A673 (cell line): ENCODE measurements around the gene SPAG16. TPM values are rescaled to one million over a fixed set of nuclear protein-coding genes. Genes with fewer than 3 reads are reported as not detected.

Source experiments
- BruUV-seq: library from RNA; stranded (reverse); fragments of 400-500 nt; replicated peaks from 2 replicates; lab custom pipeline; 2021; lab: Mats Ljungman, UMichigan
- CTCF ChIA-PET: fragments of 300-600 bp; sonication (Branson Sonifier 250); formaldehyde crosslinking; loops from one replicate; lab custom pipeline; 2022; ENCODE audit warnings: antibody characterized with exemption; lab: Charles Lee
- POLR2A ChIA-PET: fragments of 300-600 bp; sonication (Branson Sonifier 250); formaldehyde crosslinking; loops from one replicate; lab custom pipeline; 2022; ENCODE audit warnings: antibody characterized with exemption; ENCODE audit not compliant: low non-redundant PET; lab: Charles Lee
- DNase-seq: peaks from one replicate; pipeline ENCODE4 v3.0.0-alpha.2; 2015; ENCODE audit warnings: low spot score
- H3K27ac ChIP-seq: fragments of 200-600 bp; sonication (generic); 2 replicates; pipeline ENCODE4 v1.5.1; 2016; ENCODE audit warnings: mixed run types, low read depth, mild to moderate bottlenecking, mixed read lengths, antibody characterized with exemption, low read length; ENCODE audit not compliant: poor library complexity, severe bottlenecking
- H3K27me3 ChIP-seq: fragments of 200-600 bp; sonication (generic); replicated peaks from 2 replicates; pipeline ENCODE4 v1.6.1; 2017; ENCODE audit warnings: mixed run types, low read depth, mild to moderate bottlenecking, mixed read lengths, antibody characterized with exemption, low read length; ENCODE audit not compliant: insufficient read depth, poor library complexity
- H3K36me3 ChIP-seq: fragments of 200-600 bp; sonication (generic); 2 replicates; pipeline ENCODE4 v1.6.1; 2016; ENCODE audit warnings: mixed run types, mild to moderate bottlenecking, mixed read lengths, antibody characterized with exemption, low read length; ENCODE audit not compliant: insufficient read depth, poor library complexity, severe bottlenecking
- H3K4me1 ChIP-seq: fragments of 200-600 bp; sonication (generic); 2 replicates; pipeline ENCODE4 v1.6.1; 2017; ENCODE audit warnings: mixed run types, mild to moderate bottlenecking, mixed read lengths, antibody characterized with exemption, low read length; ENCODE audit not compliant: insufficient read depth, poor library complexity, severe bottlenecking
- H3K4me3 ChIP-seq: fragments of 200-600 bp; sonication (generic); 2 replicates; pipeline ENCODE4 v1.5.1; 2016; ENCODE audit warnings: low read depth, mixed run types, mild to moderate bottlenecking, mixed read lengths, low read length; ENCODE audit not compliant: poor library complexity, severe bottlenecking
- H3K9me3 ChIP-seq: fragments of 200-600 bp; sonication (generic); 2 replicates; pipeline ENCODE4 v1.6.1; 2016; ENCODE audit warnings: mixed run types, low read depth, mild to moderate bottlenecking, mixed read lengths, antibody characterized with exemption, low read length; ENCODE audit not compliant: poor library complexity, severe bottlenecking
- CTCF ChIP-seq: fragments of 300-800, 200-600 bp; sonication (generic); conservative IDR thresholded peaks from 2 replicates; pipeline ENCODE4 v1.5.1; 2017; ENCODE audit warnings: low read depth, mild to moderate bottlenecking, antibody characterized with exemption, low read length, moderate library complexity, mixed read lengths
- EZH2 ChIP-seq: fragments of 200-600 bp; sonication (generic); IDR thresholded peaks from 2 replicates; pipeline ENCODE4 v1.6.1; 2017; ENCODE audit warnings: borderline replicate concordance, low read depth, mild to moderate bottlenecking, mixed read lengths, antibody characterized with exemption, low read length; ENCODE audit not compliant: poor library complexity, severe bottlenecking
- intact Hi-C: fragments of 100-400 bp; cut with micrococcal nuclease; formaldehyde crosslinking; loops from one replicate; pipeline ENCODE4 v1.10.0; 2022; ENCODE audit not compliant: unreplicated experiment
- total RNA-seq: library from RNA; stranded (reverse); gene quantifications from 2 replicates; pipeline ENCODE4 v1.2.3, GENCODE V29; 2021

Gene SPAG16
- total RNA-seq, 1 experiment from 2014 or later: 13.1 TPM

- ChIA-PET CTCF (no interaction called here), POLR2A (no interaction called here)
- H3K36me3 ChIP-seq: no peaks in the 10 kb centered on the region
- H3K27ac ChIP-seq: no peak overlapping the region
- H3K4me3 ChIP-seq: no peak overlapping the region
- intact Hi-C loops: no loop called here
- no peaks in the 10 kb centered on the region for H3K4me1 ChIP-seq
- no peaks in the 10 kb centered on the region for H3K9me3 ChIP-seq
- H3K27me3 ChIP-seq: no peaks in the 10 kb centered on the region
- TF ChIP-seq CTCF (no peak), EZH2 (no peak)
- no peak for DNase-seq
- no TSS peak for BruUV-seq
These were observed 1074.2 kb downstream of the SPAG16 start for GRCh38 chr2:214358506-214358905.

- CTCF ChIA-PET: no interaction called here
- Histone ChIP-seq H3K9me3 (no peaks in the 10 kb centered on the region), H3K4me1 (no peaks in the 10 kb centered on the region), H3K27me3 (no peaks in the 10 kb centered on the region), H3K27ac (no peak overlapping the region), H3K36me3 (no peaks in the 10 kb centered on the region), H3K4me3 (no peak overlapping the region)
- intact Hi-C loops: no loop called here
- TF ChIP-seq EZH2: no peak
- no peak for TF ChIP-seq CTCF
- BruUV-seq: no TSS peak
- POLR2A ChIA-PET: no interaction called here
- no peak for DNase-seq
These were observed 1076.9 kb downstream of the SPAG16 start for GRCh38 chr2:214361116-214361515.

GRCh38 chr2:214365549-214365948, 1081.3 kb downstream of the SPAG16 start:
- Histone ChIP-seq H3K36me3 (no peaks in the 10 kb centered on the region), H3K27ac (no peak overlapping the region), H3K9me3 (no peaks in the 10 kb centered on the region), H3K4me1 (no peaks in the 10 kb centered on the region), H3K27me3 (no peaks in the 10 kb centered on the region), H3K4me3 (no peak overlapping the region)
- DNase-seq: no peak
- TF ChIP-seq CTCF (no peak), EZH2 (no peak)
- no TSS peak for BruUV-seq
- intact Hi-C loops: no loop called here
- ChIA-PET CTCF (no interaction called here), POLR2A (no interaction called here)
